Neural cell (in vitro differentiated cells): ENCODE measurements around the gene CLK4. TPM values are rescaled to one million over a fixed set of nuclear protein-coding genes. Genes with fewer than 3 reads are reported as not detected.

Experiments
- H2AFZ ChIP-seq: fragments of 200-600, 300-800 bp; sonication (generic), shearing (Covaris generic); 2 replicates; pipeline ENCODE4 v1.6.0; 2014; ENCODE audit warnings: low read depth, mild to moderate bottlenecking, antibody characterized with exemption, low read length, moderate library complexity
- H3F3A ChIP-seq: fragments of 200-600 bp; shearing (Covaris generic); 2 replicates; pipeline ENCODE4 v1.6.1; 2016; ENCODE audit warnings: mild to moderate bottlenecking, moderate library complexity, mixed read lengths, antibody characterized with exemption, low read length; ENCODE audit not compliant: insufficient read depth, poor library complexity, severe bottlenecking
- H3K27ac ChIP-seq: fragments of 200-600, 300-800 bp; sonication (generic), shearing (Covaris generic); 2 replicates; pipeline ENCODE4 v1.5.1; 2014; ENCODE audit warnings: mild to moderate bottlenecking, low read length, moderate library complexity
- H3K27me3 ChIP-seq: fragments of 300-800, 200-600 bp; sonication (generic), shearing (Covaris generic); 2 replicates; pipeline ENCODE4 v1.6.0; 2014; ENCODE audit warnings: mild to moderate bottlenecking, low read depth, low read length, moderate library complexity; ENCODE audit not compliant: insufficient read depth
- H3K36me3 ChIP-seq: fragments of 300-800, 200-600 bp; sonication (generic), shearing (Covaris generic); 2 replicates; pipeline ENCODE4 v1.5.1; 2014; ENCODE audit warnings: mild to moderate bottlenecking, antibody characterized with exemption, low read length, moderate library complexity; ENCODE audit not compliant: insufficient read depth
- H3K4me2 ChIP-seq: fragments of 300-800, 200-600 bp; sonication (generic), shearing (Covaris generic); 2 replicates; pipeline ENCODE4 v1.6.0; 2014; ENCODE audit warnings: mild to moderate bottlenecking, low read length
- H3K4me3 ChIP-seq: fragments of 300-800, 200-600 bp; sonication (generic), shearing (Covaris generic); 2 replicates; pipeline ENCODE4 v1.5.1; 2014; ENCODE audit warnings: mild to moderate bottlenecking, low read length, moderate library complexity
- H3K79me2 ChIP-seq: fragments of 200-600 bp; shearing (Covaris generic); replicated peaks from 2 replicates; pipeline ENCODE4 v1.6.0; 2014; ENCODE audit warnings: mild to moderate bottlenecking, low read length, moderate library complexity; ENCODE audit not compliant: insufficient read depth
- H3K9ac ChIP-seq: fragments of 300-800, 200-600 bp; sonication (generic), shearing (Covaris generic); 2 replicates; pipeline ENCODE4 v1.6.1; 2016; ENCODE audit warnings: mild to moderate bottlenecking, low read length, mixed read lengths
- H3K9me2 ChIP-seq: fragments of 200-600 bp; shearing (Covaris generic); 2 replicates; pipeline ENCODE4 v1.6.1; 2016; ENCODE audit warnings: mild to moderate bottlenecking, low read length, mixed read lengths; ENCODE audit not compliant: insufficient read depth
- H3K9me3 ChIP-seq: fragments of 200-600, 300-800 bp; sonication (generic), shearing (Covaris generic); 2 replicates; pipeline ENCODE4 v1.6.1; 2016; ENCODE audit warnings: mild to moderate bottlenecking, mixed run types, low read length, moderate library complexity, mixed read lengths
- H4K20me1 ChIP-seq: fragments of 200-600 bp; shearing (Covaris generic); 2 replicates; pipeline ENCODE4 v1.6.1; 2016; ENCODE audit warnings: mild to moderate bottlenecking, mixed run types; ENCODE audit not compliant: insufficient read depth
- EP300 ChIP-seq: fragments of 450-650 bp; conservative IDR thresholded peaks from 2 replicates; pipeline ENCODE4 v1.6.1; 2014; ENCODE audit warnings: antibody characterized with exemption, mild to moderate bottlenecking, moderate library complexity; ENCODE audit not compliant: poor library complexity, severe bottlenecking
- EZH2 ChIP-seq: fragments of 200-600, 300-800 bp; shearing (Covaris generic), sonication (generic); IDR thresholded peaks from 2 replicates; pipeline ENCODE4 v1.6.1; 2014; ENCODE audit warnings: antibody characterized with exemption, low read length, borderline replicate concordance, mild to moderate bottlenecking; ENCODE audit not compliant: insufficient read depth, poor library complexity, severe bottlenecking
- MXI1 ChIP-seq: fragments of 450-650 bp; conservative IDR thresholded peaks from 2 replicates; pipeline ENCODE4 v1.6.1; 2014; ENCODE audit warnings: antibody characterized with exemption, mild to moderate bottlenecking; ENCODE audit not compliant: poor library complexity, severe bottlenecking
- POLR2AphosphoS5 ChIP-seq: IDR thresholded peaks from 2 replicates; pipeline ENCODE4 v1.6.1; 2012
- RAD21 ChIP-seq: fragments of 450-650 bp; conservative IDR thresholded peaks from 2 replicates; pipeline ENCODE4 v1.6.1; 2014; ENCODE audit warnings: antibody characterized with exemption, mild to moderate bottlenecking, moderate library complexity
- SMC3 ChIP-seq: fragments of 450-650 bp; conservative IDR thresholded peaks from 2 replicates; pipeline ENCODE4 v1.6.1; 2014; ENCODE audit warnings: antibody characterized with exemption, mild to moderate bottlenecking, moderate library complexity; ENCODE audit not compliant: poor library complexity
- TAF1 ChIP-seq: IDR thresholded peaks from 2 replicates; pipeline ENCODE4 v1.6.1; 2012; ENCODE audit warnings: low read depth
- polyA plus RNA-seq: library from polyadenylated mRNA; depleted of rRNA; stranded (reverse); fragments of >200 nt; gene quantifications from 2 replicates; pipeline ENCODE4 v1.2.3, GENCODE V29; 2014
- TF ChIP-seq, protein P1 (sequence below): IDR thresholded peaks from 2 replicates; pipeline ENCODE4 v1.6.1; 2012; ENCODE audit warnings: borderline replicate concordance
- TF ChIP-seq, protein P2 (sequence below): fragments of 450-650 bp; IDR thresholded peaks from 2 replicates; pipeline ENCODE4 v1.5.1; 2014; ENCODE audit warnings: antibody characterized with exemption, mild to moderate bottlenecking, moderate library complexity; ENCODE audit not compliant: poor library complexity, severe bottlenecking

The CLK4 gene
- polyA plus RNA-seq, 1 donor from 2014 or later: 115 TPM

DNA sequence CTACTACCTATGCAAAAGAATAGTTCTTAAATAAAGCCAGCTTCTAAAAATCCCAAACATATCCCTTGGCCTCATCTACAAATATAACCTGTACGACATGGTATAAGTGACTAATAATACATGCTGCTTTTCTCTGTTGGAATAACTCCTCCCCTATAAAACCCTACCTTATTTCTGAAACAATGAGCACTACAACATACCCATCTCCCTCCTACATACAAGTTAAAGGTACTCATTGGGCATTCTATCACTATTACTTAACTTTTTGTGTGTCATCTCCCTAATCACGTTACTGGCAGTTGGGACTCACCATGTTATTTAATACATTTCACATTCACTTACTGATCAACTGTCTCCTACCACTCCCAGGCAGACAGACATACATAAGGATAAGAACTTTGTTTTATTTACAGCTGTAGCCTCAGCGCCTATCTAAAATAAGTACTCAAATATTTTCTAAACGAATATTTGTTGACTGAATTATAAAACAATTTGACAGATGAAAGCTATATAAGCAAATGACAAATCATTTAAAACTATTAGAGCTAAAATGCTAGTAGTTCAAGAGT lies 4.1 kb downstream of the CLK4 start:
- Histone ChIP-seq H3K9me2 (no peaks in the 10 kb centered on the region), H3K79me2 (peaks cover 53% of the 10 kb centered on the region), H2AFZ (no peak overlapping the region), H3K4me2 (no peak overlapping the region), H3K9me3 (no peaks in the 10 kb centered on the region), H3F3A (peaks cover 5% of the 10 kb centered on the region), H3K36me3 (no peaks in the 10 kb centered on the region), H3K9ac (no peak overlapping the region), H4K20me1 (peaks cover 8% of the 10 kb centered on the region), H3K4me3 (peak overlapping the region; percentile 9), H3K27me3 (no peaks in the 10 kb centered on the region), H3K27ac (no peak overlapping the region)
- no peak for TF ChIP-seq EP300
- no peak for TF ChIP-seq SMC3
- no peak for TF ChIP-seq RAD21
- TF ChIP-seq, protein P1, sequence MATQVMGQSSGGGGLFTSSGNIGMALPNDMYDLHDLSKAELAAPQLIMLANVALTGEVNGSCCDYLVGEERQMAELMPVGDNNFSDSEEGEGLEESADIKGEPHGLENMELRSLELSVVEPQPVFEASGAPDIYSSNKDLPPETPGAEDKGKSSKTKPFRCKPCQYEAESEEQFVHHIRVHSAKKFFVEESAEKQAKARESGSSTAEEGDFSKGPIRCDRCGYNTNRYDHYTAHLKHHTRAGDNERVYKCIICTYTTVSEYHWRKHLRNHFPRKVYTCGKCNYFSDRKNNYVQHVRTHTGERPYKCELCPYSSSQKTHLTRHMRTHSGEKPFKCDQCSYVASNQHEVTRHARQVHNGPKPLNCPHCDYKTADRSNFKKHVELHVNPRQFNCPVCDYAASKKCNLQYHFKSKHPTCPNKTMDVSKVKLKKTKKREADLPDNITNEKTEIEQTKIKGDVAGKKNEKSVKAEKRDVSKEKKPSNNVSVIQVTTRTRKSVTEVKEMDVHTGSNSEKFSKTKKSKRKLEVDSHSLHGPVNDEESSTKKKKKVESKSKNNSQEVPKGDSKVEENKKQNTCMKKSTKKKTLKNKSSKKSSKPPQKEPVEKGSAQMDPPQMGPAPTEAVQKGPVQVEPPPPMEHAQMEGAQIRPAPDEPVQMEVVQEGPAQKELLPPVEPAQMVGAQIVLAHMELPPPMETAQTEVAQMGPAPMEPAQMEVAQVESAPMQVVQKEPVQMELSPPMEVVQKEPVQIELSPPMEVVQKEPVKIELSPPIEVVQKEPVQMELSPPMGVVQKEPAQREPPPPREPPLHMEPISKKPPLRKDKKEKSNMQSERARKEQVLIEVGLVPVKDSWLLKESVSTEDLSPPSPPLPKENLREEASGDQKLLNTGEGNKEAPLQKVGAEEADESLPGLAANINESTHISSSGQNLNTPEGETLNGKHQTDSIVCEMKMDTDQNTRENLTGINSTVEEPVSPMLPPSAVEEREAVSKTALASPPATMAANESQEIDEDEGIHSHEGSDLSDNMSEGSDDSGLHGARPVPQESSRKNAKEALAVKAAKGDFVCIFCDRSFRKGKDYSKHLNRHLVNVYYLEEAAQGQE: no peak
- TF ChIP-seq MXI1: no peak

DNA sequence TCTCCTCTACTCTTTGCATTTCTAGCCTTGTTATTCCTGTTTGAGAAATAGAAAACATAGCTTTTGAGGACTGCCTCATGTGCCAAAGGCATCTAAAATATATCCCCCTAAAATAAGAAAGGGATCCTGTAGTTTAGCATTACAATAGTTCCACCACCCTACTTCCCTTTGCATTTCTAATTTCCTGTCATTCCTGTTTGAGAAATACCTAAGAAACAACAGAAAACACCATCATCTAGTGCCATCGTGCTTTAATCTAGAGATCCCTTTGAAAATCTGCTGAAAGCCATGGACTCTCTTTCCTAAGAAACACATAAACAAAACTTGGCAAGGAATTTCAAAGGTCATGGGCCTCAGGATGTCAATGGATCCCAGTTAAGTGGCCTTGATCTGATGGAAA lies 7.5 kb downstream of the CLK4 start:
- no peak for TF ChIP-seq EZH2
- no peak for TF ChIP-seq RAD21
- TF ChIP-seq EP300: no peak
- TF ChIP-seq, protein P2, sequence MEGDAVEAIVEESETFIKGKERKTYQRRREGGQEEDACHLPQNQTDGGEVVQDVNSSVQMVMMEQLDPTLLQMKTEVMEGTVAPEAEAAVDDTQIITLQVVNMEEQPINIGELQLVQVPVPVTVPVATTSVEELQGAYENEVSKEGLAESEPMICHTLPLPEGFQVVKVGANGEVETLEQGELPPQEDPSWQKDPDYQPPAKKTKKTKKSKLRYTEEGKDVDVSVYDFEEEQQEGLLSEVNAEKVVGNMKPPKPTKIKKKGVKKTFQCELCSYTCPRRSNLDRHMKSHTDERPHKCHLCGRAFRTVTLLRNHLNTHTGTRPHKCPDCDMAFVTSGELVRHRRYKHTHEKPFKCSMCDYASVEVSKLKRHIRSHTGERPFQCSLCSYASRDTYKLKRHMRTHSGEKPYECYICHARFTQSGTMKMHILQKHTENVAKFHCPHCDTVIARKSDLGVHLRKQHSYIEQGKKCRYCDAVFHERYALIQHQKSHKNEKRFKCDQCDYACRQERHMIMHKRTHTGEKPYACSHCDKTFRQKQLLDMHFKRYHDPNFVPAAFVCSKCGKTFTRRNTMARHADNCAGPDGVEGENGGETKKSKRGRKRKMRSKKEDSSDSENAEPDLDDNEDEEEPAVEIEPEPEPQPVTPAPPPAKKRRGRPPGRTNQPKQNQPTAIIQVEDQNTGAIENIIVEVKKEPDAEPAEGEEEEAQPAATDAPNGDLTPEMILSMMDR: no peak
- TF ChIP-seq, protein P1: no peak
- no peak for TF ChIP-seq SMC3
- TF ChIP-seq TAF1: no peak
- TF ChIP-seq MXI1: no peak
- TF ChIP-seq POLR2AphosphoS5: no peak
- Histone ChIP-seq H3K79me2 (peaks cover 38% of the 10 kb centered on the region), H3K4me3 (no peak overlapping the region), H3K9me3 (no peaks in the 10 kb centered on the region), H3F3A (no peaks in the 10 kb centered on the region), H3K27ac (no peak overlapping the region), H3K9me2 (no peaks in the 10 kb centered on the region), H3K4me2 (no peak overlapping the region), H2AFZ (no peak overlapping the region), H3K27me3 (no peaks in the 10 kb centered on the region), H3K9ac (no peak overlapping the region), H4K20me1 (peaks cover 1% of the 10 kb centered on the region), H3K36me3 (no peaks in the 10 kb centered on the region)
